DMS53 treated with DMSO at 0.1 percent for 48 hours (cell line): ENCODE measurements around the gene IMMP2L.
A peak's percentile ranks its signal among the peaks of the same experiment; 100 is the strongest.
"Not testable (repeated sequence)": the region's sequence is repeated elsewhere in the genome, so short reads cannot be mapped to it uniquely, and the experiment has no call there.

ENCODE experiments used
- DNase-seq: peaks from one replicate; lab custom pipeline; 2025; ENCODE audit not compliant: unreplicated experiment; lab: John Stamatoyannopoulos, UW

The IMMP2L gene

DNA sequence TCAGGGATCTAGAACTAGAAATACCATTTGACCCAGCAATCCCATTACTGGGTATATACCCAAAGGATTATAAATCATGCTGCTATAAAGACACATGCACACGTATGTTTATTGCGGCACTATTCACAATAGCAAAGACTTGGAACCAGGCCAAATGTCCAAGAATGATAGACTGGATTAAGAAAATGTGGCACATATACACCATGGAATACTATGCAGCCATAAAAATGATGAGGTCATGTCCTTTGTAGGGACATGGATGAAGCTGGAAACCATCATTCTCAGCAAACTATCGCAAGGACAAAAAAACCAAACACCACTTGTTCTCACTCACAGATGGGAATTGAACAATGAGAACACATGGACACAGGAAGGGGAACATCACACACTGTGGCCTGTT is 96.5 kb downstream of the IMMP2L start:
- DNase-seq, result not testable (repeated sequence)

DNA sequence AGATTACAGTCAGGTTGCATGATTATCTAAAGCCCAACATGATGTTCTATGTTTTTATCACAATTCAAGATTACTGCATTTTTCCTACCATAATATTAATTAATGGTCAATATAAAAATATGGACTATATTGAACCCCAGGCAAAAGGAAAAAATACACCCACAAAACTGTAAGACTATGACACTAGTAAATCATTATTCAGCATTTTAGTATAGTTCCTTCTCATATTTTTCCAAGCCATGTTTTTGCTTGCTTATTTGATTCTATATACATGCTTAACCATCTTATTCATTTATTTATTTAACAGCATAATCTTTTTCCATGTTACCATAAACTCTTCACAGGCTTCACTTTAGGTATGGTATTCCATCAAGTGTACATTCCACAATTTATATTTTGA is 101.6 kb downstream of the IMMP2L start:
- no peak for DNase-seq

DNA sequence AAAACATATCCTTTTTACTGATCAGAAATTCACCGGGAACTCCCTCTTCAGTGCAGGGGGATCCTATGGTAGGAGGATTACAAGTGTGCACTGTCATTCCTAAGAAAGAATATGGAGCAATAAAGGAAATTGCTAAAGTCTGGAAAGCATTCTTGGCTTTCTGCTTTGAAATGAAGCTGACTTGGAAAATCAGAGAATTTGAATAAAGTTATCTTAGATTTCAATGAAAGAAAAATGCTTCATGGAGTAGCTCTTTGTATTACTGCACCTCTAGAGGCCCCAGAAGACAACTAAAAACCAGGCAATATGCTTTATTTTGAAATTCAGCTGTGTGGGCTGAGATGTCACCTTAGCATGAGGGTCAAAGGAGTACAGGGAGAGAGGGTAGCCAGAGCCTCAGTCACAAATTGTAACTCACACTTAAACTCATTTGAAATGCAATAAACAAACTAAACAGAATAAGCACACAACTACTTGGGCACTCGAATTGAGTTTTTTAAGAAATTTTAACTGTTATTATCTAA is 102.5 kb downstream of the IMMP2L start:
- DNase-seq, result no peak

DNA sequence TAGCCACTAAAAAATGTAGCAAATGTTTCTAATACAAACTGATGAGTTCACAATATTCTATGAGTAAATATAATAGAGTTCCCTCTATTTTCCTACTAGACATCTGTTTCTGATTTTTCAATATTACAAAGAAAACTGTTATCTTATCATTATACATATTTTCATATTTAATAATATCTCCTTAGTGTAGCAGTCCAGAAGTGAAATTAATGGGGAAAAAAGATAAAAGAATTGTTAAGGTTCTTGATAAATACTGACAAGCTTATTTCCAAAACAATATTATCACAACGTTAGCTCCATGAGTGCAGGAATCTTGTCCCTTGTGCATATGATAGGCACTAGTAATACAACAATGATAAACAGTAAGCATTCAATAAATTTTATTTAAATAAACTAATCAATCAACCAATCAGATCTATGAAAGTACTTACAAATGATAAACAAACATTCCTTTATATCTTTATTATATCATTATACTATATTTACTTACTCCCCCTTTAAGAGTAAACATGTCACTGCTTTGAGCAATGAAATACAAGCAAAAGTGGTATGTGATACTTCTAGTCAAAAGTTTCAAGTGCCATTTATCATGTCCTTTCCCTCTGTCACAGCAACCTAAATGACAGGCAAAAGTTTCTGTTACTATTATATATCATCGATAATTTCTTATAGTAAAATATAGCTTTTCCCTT is 103.1 kb downstream of the IMMP2L start:
- DNase-seq, result no peak

DNA sequence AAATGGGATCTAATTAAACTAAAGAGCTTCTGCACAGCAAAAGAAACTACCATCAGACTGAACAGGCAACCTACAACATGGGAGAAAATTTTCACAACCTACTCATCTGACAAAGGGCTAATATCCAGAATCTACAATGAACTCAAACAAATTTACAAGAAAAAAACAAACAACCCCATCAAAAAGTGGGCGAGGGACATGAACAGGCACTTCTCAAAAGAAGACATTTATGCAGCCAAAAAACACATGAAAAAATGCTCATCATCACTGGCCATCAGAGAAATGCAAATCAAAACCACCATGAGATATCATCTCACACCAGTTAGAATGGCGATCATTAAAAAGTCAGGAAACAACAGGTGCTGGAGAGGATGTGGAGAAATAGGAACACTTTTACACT is 111.6 kb downstream of the IMMP2L start:
- not testable (repeated sequence) for DNase-seq

DNA sequence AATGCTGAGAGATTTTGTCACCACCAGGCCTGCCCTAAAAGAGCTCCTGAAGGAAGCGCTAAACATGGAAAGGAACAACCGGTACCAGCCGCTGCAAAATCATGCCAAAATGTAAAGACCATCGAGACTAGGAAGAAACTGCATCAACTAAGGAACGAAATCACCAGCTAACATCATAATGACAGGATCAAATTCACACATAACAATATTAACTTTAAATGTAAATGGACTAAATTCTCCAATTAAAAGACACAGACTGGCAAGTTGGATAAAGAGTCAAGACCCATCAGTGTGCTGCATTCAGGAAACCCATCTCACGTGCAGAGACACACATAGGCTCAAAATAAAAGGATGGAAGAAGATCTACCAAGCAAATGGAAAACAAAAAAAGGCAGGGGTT is 114.8 kb downstream of the IMMP2L start:
- DNase-seq, result not testable (repeated sequence)

DNA sequence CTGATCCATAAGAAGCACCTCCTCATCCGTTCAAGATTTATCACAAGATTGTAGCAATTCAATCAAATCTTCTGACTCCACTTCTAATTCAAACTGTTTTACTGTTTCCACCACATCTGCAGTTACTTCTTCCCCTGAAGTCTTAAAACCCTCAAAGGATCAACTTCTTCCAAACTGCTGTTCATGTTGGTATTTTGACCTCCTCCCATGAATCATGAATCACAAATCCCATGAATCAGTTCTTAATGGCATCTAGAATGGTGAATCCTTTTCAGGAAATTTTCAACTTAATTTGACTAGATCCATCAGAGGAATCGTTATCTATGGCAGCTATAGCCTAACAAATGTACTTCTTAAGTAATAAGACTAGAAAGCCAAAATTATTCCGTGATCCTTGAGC is 122.3 kb downstream of the IMMP2L start:
- DNase-seq, result no peak

DNA sequence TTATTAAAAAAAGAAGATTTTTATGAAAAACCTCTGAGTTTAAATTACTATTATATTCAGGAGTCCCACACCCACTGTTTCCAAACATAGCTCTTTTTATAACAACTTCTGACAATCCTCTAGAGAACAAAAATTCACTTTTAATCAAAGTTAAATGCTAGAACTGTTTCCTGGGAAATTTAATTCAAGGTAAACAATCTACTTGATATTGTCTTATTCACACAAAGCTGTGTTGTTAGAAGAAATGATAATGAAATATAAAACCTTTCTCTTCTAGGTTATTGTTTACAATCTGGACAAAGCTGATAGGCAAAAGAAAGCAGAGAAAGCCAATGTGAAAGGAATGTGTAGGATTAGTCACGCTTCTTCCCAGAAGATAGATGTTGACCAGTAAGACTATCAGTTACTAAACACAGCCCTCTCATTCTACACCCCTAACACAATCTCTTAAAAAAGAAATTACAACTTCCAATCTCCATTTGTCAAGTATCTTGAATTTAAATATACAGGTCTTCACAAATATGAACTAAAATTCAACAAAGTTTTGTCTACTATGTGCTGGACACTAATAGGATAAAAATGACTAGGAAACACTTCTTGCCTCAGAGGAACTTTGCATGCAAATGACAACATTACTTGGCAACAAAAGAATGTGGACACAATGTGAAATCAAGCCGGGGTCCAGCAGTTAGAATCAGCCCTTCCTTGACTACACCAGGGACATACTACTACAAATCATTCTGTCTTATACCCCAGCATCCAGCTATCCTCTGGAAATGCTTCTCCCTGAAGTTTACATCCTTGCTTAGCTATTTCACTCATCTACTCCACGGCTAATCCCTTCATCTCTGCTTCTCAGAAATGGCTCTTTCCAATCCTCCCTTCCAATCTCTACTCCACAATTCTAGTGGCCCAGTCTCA is 123.7 kb downstream of the IMMP2L start:
- peak; percentile 60 for DNase-seq

DNA sequence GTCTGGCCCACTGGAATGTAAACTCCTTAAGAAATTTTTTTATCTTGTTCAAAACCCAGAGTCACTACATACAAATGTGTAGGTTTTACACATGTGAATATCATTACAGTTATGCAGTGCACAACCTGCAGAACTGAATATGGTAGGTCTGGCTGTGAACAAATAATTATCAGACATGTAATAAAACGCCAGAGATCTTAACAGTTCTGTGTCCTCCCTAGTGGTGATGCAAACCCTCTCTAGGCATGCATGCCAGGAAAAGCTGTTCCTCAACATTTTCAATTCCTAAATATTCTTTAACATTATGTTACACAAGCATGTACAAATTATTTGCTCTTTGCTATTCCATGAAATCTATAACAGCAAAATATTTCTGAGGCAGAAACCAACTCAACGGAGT is 124.6 kb downstream of the IMMP2L start:
- no peak for DNase-seq

DNA sequence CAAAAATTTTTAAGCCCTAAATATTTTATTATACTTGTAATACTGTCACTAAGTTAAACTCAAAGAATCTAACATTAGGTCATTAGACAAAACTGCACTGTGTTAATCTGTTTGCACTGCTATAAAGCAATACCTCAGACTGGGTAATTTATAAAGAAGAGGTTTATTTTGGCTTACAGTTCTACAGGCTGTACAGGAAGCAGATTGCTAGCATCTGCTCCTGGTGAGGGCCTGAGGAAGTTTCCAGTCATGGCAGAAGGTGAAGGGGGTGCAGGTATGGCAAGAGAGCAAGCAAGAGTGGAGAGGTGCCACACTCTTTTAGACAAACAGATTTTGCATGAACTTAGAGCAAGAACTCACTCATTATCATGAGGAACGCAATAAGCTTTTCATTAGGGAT is 125.7 kb downstream of the IMMP2L start:
- DNase-seq, result no peak

DNA sequence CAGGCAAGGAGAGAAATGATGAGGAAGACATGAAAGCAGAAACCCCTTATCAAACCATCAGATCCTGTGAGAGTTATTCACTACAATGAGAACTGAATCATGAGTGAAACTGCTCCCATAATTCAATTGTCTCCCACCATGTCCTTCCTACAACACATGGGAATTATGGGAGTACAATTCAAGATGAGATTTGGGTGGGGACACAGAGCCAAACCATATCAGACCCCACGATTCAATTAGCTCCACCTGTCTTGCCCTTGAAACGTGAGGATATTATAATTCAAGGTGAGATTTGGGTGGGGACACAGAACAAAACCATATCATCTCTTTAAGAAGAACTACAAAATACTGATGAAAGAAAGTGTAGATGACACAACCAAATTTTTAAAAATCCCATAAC is 128.9 kb downstream of the IMMP2L start:
- DNase-seq, result no peak

DNA sequence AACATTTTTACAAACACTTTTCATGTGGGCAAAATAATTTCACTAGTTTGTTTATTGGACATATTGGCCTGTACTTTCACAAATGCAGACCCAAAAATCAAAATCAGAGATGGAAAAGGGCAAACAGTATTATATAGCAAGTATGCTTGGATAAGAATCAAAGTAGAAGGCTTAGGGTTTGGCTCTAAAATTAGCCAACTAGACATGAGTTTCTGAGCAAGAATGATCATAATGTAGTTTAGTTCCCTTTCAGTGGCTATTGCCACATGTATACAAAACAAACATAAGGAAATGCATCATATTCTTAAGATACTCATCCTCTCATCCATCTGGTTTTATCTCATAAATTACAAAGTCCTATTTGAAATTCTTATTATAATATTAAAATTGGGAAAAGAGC is 132.5 kb downstream of the IMMP2L start:
- DNase-seq, result no peak

DNA sequence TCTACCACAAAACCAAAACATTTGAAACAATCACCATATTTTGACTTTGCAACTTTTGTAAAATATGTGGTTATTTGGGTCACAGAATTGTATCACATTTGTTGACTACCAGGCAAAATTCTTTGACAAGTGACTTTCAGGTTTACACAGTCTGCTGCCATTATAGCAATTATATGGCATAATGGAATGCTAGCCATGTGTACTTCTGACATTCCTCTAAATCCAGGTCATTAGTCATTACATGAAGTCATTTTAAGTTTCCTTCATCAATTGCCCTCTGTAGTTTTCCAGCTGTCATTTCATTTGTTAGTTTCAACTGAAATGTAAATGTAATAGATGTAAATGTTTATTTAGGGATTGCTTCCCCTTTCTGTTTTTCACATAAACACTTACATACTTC is 137.5 kb downstream of the IMMP2L start:
- no peak for DNase-seq

DNA sequence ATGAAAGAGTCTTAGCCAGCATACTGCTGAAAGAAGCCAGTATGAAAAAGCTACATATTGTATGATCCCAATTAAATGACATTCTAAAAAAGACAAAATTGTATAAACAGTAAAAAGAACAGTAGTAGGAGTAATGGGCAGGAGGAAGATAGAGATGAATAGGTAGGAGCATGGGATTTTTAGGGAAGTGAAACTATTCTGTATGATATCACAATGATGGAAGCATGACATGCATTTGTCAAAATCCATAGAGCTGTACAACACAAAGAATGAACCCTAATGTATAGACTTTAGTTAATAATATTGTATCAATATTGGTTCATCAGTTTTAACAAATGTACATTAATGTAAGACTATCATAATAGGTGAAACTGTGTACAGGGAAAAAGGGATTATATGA is 147.9 kb downstream of the IMMP2L start:
- DNase-seq, result no peak

DNA sequence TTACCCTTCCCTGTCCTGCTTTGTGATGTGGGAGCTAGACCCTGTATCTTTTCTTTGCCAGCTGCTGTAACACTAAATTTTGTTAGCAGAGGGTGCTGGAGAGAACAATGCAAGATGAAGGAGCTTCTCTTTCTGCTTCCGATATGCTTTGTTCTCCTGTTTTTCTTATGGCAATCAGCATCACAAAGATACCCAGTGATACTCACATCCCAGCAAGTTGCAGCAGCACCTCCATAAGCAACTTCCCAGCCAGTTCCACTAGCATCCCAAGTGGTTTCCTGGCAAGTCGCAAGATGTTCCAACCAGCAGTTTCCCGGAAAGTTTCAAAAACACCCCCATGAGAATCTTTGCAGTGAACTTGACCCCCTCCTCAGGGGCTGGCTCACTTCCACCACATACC is 148.6 kb downstream of the IMMP2L start:
- no peak for DNase-seq

DNA sequence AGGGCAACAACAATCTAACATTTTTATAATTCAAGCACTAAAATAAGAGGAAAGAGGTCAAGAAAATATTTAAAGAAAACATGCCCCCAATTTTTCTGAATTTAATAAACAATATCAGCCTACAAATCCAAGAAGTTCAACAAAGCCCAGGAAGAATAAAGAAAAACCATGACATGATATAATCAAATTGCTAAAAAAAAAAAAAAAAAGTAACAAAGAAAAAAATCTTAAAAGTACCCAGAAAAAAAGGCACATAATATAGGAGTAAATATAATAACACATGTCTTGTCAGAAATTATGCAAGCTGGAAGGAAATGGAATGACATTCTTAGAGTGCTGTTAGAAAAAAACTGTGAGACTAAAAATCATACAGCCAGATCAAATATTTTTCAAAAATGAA is 151.4 kb downstream of the IMMP2L start:
- no peak for DNase-seq

DNA sequence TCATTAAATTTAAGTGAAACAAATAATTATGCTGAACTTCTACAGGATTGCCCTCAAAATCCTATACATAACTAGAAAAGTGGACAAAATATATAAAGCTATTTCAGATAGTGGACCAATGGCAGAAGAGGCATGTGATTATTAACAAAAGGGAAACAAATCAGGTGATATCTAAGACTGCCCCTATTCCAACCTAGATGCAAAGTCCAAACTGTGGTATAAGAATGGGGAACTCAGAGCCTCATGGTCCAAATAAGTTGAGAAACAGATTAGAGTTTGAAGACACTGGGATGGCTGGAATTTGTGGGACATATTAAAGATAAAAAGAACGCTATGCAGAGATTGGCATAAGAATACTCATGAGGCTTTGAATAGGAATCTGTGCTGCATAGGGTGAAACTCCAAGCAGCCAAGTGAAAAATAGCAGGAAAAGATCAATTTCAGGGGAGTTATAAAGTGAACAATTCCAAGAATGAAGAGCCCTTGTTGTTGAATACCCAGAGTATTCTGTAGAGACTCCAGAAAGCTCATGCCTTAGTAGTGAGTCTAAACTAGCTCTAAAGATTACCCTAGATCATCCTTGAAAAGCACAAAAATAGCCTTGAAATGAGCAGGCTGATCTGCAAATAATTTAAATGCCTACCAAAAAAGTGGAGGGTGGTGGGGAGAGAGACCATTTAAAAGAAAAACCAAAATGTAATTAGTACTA is 152.4 kb downstream of the IMMP2L start:
- no peak for DNase-seq

DNA sequence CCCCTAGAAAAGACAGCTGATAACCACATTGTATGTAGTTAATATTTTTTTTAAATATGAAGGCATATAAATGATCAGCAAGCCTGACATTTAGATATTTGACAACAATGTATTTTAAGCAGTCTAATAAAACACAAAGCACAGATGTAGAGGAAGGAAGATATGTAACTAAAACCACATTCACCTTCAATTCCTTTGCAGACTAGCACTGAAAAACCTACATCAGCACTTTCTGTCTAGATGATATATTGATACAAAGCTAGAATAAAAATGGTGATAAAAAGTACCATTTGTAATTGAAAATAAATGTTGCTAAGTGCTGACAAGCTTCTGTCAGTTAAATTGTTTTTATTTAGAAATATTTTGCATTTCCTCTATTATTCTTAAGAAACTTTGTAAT is 153.6 kb downstream of the IMMP2L start:
- DNase-seq, result no peak

DNA sequence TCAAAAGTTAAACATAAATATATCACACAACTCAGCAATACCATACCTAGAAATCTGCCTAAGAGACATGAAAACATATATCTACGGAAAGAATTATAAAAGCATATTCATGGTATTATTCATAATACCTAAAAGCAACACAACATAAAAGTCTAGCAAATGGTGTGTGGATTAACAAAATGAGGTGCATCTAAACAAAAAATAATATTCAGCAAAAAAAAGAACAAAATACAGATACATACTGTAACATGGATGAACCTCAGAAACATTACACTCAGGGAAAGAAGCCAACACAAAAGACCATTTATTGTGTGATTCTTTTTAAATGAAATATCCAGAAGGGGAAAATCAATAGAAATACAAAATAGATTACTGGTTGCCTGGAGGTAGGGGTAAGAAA is 155.0 kb downstream of the IMMP2L start:
- no peak for DNase-seq

DNA sequence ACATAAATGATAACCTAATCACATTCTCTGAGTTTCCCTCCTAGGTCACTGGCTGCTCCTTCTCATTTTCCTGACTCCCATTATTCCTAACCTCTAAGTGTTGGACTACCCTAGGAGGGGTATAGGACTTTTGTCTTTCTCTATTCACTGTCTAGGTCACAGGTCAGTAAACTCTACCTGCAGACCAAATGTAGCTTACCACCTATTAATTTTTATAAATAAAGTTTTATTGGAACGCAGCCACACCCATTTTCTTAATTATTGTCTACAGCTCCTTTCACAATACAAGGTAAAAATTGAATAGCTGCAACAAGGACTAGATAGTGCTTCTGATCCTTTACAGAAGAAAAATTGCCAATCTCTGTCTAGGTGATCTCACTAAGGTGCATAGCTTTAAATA is 156.7 kb downstream of the IMMP2L start:
- no peak for DNase-seq

DNA sequence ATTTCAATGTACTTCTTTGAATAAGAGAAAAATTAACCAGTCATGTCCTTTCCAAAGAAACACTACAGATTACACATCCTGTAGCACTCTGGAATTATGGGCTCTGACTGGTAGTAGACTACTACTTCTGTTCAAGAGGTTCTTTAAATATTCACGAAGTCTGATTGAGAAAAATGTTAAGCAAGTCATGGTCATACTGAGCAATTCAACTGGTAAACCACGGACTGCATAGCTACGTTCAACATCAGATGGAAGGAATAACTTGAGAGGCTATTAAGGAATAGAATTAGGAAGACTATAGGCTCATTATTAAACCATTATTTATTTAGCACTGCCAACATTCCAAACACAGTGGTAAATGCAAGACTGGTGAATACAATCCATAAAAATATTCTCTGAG is 160.8 kb downstream of the IMMP2L start:
- DNase-seq, result no peak

DNA sequence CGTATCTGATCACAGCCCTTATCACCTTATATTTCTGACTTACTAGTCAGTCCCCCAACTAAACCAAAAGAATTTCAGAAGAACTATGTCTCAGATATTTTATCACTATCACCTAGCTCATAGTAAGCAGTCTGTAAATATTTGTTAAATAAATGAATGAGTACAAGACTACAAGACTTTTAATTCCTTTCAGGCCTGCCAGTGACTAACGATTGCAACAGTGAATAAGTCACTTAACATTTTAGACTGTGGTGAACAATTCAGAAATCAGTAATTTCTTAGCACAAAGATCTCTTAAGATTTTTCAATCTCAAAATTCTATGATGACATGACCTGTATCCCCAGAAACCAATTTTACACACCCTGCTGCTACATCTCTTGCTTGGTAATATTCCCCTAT is 162.2 kb downstream of the IMMP2L start:
- no peak for DNase-seq
